ENCODE measurements around the gene CMTM7.

DNA sequence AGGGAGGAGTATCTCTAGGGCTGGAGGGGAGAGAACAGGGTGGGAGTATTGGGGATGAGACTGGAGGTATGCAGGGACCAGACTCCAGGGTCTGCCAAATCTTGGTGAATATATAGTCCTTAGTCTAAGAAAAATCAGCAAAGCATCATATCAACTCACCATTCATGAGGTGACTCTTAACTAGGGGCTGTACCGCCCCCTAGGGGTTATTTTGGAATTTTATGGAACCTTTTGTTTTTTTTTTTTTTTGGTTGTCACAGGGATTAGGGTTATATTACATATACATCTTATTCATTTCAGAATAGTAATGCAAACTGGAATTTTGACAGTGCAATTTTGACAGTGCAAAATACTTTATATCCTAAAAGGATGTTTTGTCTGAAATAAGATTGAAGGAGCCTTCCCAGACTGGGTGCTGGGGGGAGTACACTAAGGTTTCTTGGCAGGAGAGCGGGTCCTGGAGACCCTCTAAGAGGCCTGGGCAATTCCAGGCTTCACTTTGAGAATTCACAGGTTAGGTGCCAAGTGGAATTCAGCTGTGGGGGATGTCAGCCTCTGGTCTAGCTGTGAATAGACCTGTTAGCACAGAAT is 7.5 kb downstream of the CMTM7 start:
- TF ChIP-seq POLR2A (IDR thresholded peaks at IDR 0.05) (no peak), CTCF (IDR thresholded peaks at IDR 0.05) (peak; percentile 38 to 73 (median 60))

Data from adrenal gland (tissue), 5 donors.